ENCODE measurements around the gene ARHGAP6.

DNA sequence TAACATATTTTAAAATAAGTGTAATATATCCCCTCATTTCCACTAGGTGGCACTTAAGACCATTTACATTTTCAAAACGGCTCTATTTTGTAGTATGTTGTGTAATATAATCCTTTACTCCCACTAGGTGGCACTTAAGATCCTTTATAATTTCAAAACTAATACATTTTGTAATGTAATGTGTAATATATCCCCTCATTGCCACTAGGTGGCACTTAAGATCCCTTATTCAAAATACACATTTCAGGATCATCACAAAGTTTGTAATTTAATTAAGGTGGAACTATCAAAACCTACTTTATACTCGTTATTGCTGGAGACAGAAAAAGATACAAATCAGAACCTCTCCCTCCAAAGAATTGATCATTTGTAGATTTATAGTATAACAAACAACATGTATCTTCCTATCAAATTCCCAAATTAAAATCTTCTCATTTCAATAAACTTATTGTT lies 132.5 kb downstream of the ARHGAP6 start:
- TF ChIP-seq, protein P1, sequence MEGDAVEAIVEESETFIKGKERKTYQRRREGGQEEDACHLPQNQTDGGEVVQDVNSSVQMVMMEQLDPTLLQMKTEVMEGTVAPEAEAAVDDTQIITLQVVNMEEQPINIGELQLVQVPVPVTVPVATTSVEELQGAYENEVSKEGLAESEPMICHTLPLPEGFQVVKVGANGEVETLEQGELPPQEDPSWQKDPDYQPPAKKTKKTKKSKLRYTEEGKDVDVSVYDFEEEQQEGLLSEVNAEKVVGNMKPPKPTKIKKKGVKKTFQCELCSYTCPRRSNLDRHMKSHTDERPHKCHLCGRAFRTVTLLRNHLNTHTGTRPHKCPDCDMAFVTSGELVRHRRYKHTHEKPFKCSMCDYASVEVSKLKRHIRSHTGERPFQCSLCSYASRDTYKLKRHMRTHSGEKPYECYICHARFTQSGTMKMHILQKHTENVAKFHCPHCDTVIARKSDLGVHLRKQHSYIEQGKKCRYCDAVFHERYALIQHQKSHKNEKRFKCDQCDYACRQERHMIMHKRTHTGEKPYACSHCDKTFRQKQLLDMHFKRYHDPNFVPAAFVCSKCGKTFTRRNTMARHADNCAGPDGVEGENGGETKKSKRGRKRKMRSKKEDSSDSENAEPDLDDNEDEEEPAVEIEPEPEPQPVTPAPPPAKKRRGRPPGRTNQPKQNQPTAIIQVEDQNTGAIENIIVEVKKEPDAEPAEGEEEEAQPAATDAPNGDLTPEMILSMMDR (conservative IDR thresholded peaks at IDR 0.05) = peak; percentile 86
- TF ChIP-seq ZFX (IDR thresholded peaks at IDR 0.05) = no peak

Measured in C4-2B (cell line).